Astrocyte of the spinal cord (primary cell): Measurements from ENCODE around the gene ELL2.
"Not testable (repeated sequence)": the region's sequence is repeated elsewhere in the genome, so short reads cannot be mapped to it uniquely, and the experiment has no call there.

ENCODE experiments used
- DNase-seq: peaks from one replicate; pipeline ENCODE4 v3.0.0; 2011; ENCODE audit warnings: low read depth, low spot score
- H3K4me3 ChIP-seq: 2 replicates; pipeline ENCODE4 v1.5.1; 2011; ENCODE audit warnings: low read depth, mild to moderate bottlenecking, low read length, moderate library complexity
- CTCF ChIP-seq: IDR thresholded peaks from 2 replicates; pipeline ENCODE4 v1.5.1; 2012; ENCODE audit warnings: low read depth, mild to moderate bottlenecking, low read length, inconsistent platforms
- in situ Hi-C: cut with HindIII; loops from 2 replicates; pipeline ENCODE4 v1.10.0; 2017; ENCODE audit warnings: low sequenced_read_pairs

The ELL2 gene

DNA sequence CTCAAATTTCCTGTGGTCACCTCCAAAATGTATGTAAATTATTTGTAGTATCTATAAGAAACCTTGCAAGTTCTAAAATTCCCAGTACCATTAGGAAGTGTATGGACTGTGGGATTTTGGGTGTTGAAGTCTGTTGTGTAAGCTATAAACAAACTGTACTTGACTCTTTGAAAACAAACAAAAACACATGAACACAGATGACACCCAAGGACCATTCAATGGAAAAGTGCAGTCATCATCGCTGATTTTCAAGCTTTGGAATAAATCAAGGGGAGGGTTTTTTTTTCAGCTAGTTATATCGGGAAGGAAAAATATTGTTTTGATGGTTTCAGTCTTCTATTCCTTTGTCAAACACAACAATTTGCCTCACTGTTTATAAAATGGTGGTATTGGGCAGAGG is 49.6 kb downstream of the ELL2 start:
- in situ Hi-C loops, result no loop called here
- TF ChIP-seq CTCF, result no peak
- DNase-seq, result no peak
- no peak overlapping the region for H3K4me3 ChIP-seq

DNA sequence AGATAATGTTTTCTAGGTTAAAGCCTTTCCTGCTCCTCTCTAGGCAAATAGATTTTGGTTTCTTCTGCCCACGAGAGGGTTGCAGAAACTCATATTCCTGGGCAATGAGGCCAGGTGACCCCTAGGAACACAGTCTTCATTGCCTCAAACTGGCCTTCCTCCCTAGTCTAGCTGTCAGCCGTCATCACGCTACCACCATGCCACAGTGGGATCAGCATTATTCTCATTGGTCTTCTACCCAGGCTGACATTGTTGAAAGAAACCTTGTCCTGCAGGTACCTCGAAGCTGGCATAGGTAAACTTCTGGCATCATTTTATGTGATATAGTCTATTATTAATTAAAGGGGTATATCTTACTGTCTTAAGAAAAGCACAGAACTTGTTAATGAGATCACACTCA is 51.1 kb downstream of the ELL2 start:
- TF ChIP-seq CTCF, result no peak
- in situ Hi-C loops, result no loop called here
- no peak for DNase-seq
- no peak overlapping the region for H3K4me3 ChIP-seq

GRCh38 chr5:95909738-95910137 is 51.9 kb downstream of the ELL2 start:
- in situ Hi-C loops, result no loop called here
- H3K4me3 ChIP-seq, result no peak overlapping the region

DNA sequence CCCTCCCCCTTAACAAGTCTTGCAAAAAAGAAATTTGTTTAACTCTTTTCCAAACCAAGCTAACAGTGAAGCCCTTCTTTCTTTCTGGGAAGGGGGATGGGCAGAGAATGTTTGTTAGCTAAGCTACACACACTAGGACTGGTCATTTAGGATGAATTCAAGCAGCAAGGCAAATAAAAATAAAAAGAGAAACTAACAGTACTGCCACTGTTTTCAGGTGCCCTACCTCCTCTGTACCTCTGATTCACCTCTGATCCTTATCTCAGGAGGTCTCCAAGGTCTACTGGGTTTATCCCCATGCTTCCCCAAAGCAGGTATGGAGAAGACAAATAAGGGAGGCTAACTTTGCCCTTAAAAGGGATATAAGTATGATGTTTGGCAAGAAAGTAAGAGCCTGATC is 52.9 kb downstream of the ELL2 start:
- TF ChIP-seq CTCF, result no peak
- no peak overlapping the region for H3K4me3 ChIP-seq
- DNase-seq, result no peak
- in situ Hi-C loops, result no loop called here

More at GRCh38 chr5:95909738-95910137, 51.9 kb downstream of the ELL2 start:
- no peak for TF ChIP-seq CTCF
- no peak for DNase-seq

DNA sequence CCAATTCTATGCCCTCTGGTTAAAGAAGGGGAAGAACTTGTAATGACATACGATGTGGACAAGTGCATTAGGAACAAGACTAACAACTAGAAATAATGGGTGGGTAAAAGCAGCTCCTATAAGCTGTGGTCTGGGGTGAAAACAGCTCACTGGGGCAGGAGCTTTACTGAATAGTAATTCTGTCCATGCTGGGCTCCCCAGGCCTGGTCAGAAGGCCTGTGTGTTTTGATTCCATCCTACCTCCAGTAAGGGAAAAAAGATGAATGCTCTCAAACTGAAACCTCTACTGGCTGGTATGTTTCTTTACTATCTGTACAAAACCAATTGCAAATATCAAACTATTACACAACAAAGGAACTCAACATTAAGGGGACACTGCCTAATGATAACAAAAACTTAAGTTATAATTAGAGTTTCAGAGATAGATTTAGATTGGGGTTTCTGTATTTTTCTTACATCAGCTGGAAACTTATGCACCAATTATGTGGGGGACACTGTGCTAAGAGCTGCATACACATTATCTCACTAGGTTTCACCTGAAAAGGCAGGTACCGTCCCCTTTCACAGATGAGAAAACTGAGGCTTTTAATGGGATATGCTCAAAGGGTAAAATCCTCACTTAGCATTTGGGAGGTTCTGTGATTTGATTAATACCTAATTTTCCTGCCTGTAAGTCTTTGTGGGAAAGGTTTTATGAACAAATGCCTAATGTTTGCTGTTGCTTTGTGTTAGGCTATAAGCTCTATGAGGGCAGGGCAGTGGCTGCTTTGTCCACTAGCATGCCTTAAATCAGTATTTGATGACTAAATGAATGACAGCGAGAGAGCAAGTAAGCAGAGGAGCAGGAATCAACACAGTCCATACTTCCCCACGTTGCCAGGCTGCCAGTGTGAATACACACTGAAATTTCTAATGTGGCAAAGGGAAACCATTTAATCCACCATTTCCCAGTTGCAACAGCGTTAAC is 53.6 kb downstream of the ELL2 start:
- no peak for DNase-seq
- in situ Hi-C loops, result no loop called here
- H3K4me3 ChIP-seq, result no peak overlapping the region
- TF ChIP-seq CTCF, result no peak

GRCh38 chr5:95907067-95907705 is 54.5 kb downstream of the ELL2 start:
- no peak overlapping the region for H3K4me3 ChIP-seq
- TF ChIP-seq CTCF, result no peak
- in situ Hi-C loops, result no loop called here
- no peak for DNase-seq

DNA sequence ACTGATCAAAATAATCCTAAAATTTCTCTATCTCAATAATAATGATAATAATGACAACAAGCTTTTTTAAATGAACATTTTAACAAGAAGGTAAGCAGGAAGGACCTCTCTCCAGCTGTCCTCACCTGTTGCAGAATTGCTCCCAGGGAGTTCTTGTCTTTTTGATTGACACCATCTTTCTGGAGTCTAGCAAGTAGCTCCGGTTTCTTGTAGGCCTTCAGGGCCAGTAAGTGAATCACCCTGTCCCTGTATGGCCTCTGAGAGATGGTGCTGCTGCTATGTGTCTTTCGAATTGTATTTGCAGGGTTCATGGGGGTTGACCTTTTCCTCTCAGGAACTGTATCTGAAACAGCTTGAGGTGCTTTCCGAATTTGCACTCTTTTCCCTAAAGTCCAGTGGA is 55.3 kb downstream of the ELL2 start:
- H3K4me3 ChIP-seq, in situ Hi-C loops, DNase-seq: not testable (repeated sequence)
